ENCODE data around the gene MRAS.

MRAS gene

GRCh38 chr3:138398791-138399575, 50.6 kb downstream of the MRAS start:
- no peak for TF ChIP-seq CTCF (IDR thresholded peaks at IDR 0.05; ENCODE audit: low read depth, low read length)
- no peak for DNase-seq (ENCODE audit: extremely low read depth, low read depth)

- TF ChIP-seq CTCF (IDR thresholded peaks at IDR 0.05; ENCODE audit: low read depth, low read length): no peak
- DNase-seq (ENCODE audit: extremely low read depth, low read depth): no peak
Observed at GRCh38 chr3:138399766-138400165, 51.4 kb downstream of the MRAS start.

- TF ChIP-seq CTCF (IDR thresholded peaks at IDR 0.05; ENCODE audit: low read depth, low read length): no peak
- no peak for DNase-seq (ENCODE audit: extremely low read depth, low read depth)
Observed at GRCh38 chr3:138400651-138401070, 52.3 kb downstream of the MRAS start.

- no peak for TF ChIP-seq CTCF (IDR thresholded peaks at IDR 0.05; ENCODE audit: low read depth, low read length)
- no peak for DNase-seq (ENCODE audit: extremely low read depth, low read depth)
Observed at GRCh38 chr3:138401834-138402233, 53.5 kb downstream of the MRAS start.

- DNase-seq (ENCODE audit: extremely low read depth, low read depth): no peak
- TF ChIP-seq CTCF (IDR thresholded peaks at IDR 0.05; ENCODE audit: low read depth, low read length): no peak
Observed at GRCh38 chr3:138404121-138404520, 55.7 kb downstream of the MRAS start.

- TF ChIP-seq CTCF (IDR thresholded peaks at IDR 0.05; ENCODE audit: low read depth, low read length): no peak
- DNase-seq (ENCODE audit: extremely low read depth, low read depth): no peak
Observed at GRCh38 chr3:138405001-138405400, 56.6 kb downstream of the MRAS start.

- no peak for DNase-seq (ENCODE audit: extremely low read depth, low read depth)
- TF ChIP-seq CTCF (IDR thresholded peaks at IDR 0.05; ENCODE audit: low read depth, low read length): no peak
Observed at GRCh38 chr3:138405486-138405885, 57.1 kb downstream of the MRAS start.
